Loucy (cell line): ENCODE results near the gene IGFALS.

Experiments
- EZH2phosphoT487 ChIP-seq: fragments of 200-600 bp; IDR thresholded peaks from 2 replicates; pipeline ENCODE4 v1.6.1; 2018; ENCODE audit warnings: antibody characterized with exemption, mild to moderate bottlenecking, moderate library complexity, borderline replicate concordance
- TF ChIP-seq, protein P1 (sequence below): fragments of 200-600 bp; sonication (generic); conservative IDR thresholded peaks from 2 replicates; pipeline ENCODE4 v1.5.1; 2014; ENCODE audit warnings: mild to moderate bottlenecking, antibody characterized with exemption, low read length

DNA sequence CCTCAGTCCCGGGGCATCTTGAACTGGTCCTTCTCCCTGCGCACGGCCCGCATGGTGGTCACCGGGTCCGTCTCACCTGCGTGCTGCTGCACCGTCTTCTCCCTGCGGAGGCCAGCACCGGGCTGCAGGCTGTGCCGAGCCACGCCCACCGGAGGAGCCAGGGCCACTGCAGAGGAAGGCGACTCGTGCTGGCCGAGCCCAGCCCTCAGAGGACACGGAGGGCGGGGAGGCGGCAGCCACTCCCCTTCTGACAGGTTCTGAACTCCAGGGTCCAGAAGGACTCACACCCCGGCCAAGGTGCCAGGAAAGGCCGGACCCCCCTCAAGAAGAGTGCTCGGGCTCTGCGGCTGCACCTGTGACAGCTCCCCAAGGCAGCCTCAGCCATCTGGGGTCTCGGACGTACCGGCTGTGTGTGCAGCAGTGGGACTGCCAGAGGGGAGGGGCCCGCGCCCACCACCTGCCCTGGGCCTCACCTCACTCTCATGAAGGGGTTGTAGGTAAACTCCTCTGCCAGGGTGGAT, 15.8 kb upstream of the IGFALS start:
- TF ChIP-seq, protein P1, sequence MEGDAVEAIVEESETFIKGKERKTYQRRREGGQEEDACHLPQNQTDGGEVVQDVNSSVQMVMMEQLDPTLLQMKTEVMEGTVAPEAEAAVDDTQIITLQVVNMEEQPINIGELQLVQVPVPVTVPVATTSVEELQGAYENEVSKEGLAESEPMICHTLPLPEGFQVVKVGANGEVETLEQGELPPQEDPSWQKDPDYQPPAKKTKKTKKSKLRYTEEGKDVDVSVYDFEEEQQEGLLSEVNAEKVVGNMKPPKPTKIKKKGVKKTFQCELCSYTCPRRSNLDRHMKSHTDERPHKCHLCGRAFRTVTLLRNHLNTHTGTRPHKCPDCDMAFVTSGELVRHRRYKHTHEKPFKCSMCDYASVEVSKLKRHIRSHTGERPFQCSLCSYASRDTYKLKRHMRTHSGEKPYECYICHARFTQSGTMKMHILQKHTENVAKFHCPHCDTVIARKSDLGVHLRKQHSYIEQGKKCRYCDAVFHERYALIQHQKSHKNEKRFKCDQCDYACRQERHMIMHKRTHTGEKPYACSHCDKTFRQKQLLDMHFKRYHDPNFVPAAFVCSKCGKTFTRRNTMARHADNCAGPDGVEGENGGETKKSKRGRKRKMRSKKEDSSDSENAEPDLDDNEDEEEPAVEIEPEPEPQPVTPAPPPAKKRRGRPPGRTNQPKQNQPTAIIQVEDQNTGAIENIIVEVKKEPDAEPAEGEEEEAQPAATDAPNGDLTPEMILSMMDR, result no peak
- TF ChIP-seq EZH2phosphoT487, result no peak
